Neutrophil (primary cell): Measurements from ENCODE around the gene NCOA1.

Experiments used
- H3K27ac ChIP-seq: fragments of 200-600 bp; sonication (generic); 2 replicates; pipeline ENCODE4 v1.5.1; 2016; ENCODE audit warnings: mild to moderate bottlenecking, moderate library complexity
- H3K27me3 ChIP-seq: fragments of 200-600 bp; sonication (generic); 2 replicates; pipeline ENCODE4 v1.6.0; 2016; ENCODE audit warnings: mild to moderate bottlenecking
- H3K36me3 ChIP-seq: fragments of 200-600 bp; sonication (generic); 2 replicates; pipeline ENCODE4 v1.5.1; 2017
- H3K4me1 ChIP-seq, 2 experiments: fragments of 200-600 bp in 1 of 2; sonication (generic) in 1 of 2; 1 replicate in 1 of 2; 2 replicates in 1 of 2; pipeline versions ENCODE4 v1.5.1 to v1.6.1; 2013 to 2016; ENCODE audit warnings: low read depth in 1 of 2, low read length in 1 of 2, mild to moderate bottlenecking in 1 of 2, moderate library complexity in 1 of 2; ENCODE audit not compliant: control insufficient read depth in 1 of 2, insufficient read depth in 1 of 2
- H3K4me3 ChIP-seq, 2 experiments: fragments of 200-600 bp in 1 of 2; sonication (generic) in 1 of 2; 1 replicate in 1 of 2; 2 replicates in 1 of 2; pipeline ENCODE4 v1.5.1; 2013 to 2016; ENCODE audit warnings: low read depth in 1 of 2, low read length in 1 of 2, mild to moderate bottlenecking in 1 of 2, moderate library complexity in 1 of 2
- H3K9me3 ChIP-seq: fragments of 200-600 bp; sonication (generic); 2 replicates; pipeline ENCODE4 v1.5.1; 2016
- CTCF ChIP-seq: fragments of 200-600 bp; sonication (generic); IDR thresholded peaks from 2 replicates; pipeline ENCODE4 v1.5.1; 2016; ENCODE audit warnings: antibody characterized with exemption

The NCOA1 gene

GRCh38 chr2:24691806-24692205 is 200.8 kb downstream of the NCOA1 start:
- Histone ChIP-seq H3K4me3 (no peak overlapping the region), H3K27ac (no peak overlapping the region), H3K27me3 (no peaks in the 10 kb centered on the region), H3K36me3 (peaks cover 41% of the 10 kb centered on the region), H3K4me1 (peaks cover 0 to 7% of the 10 kb centered on the region in 2 experiments), H3K9me3 (no peaks in the 10 kb centered on the region)
- TF ChIP-seq CTCF: no peak

- H3K27ac ChIP-seq: no peak overlapping the region
- no peak overlapping the region for H3K4me3 ChIP-seq
- TF ChIP-seq CTCF: no peak
- peaks cover 0 to 7% of the 10 kb centered on the region in 2 experiments for H3K4me1 ChIP-seq
- no peaks in the 10 kb centered on the region for H3K27me3 ChIP-seq
- H3K9me3 ChIP-seq: no peaks in the 10 kb centered on the region
- peaks cover 38% of the 10 kb centered on the region for H3K36me3 ChIP-seq
Measured at GRCh38 chr2:24697792-24698191, 206.7 kb downstream of the NCOA1 start.

- H3K9me3 ChIP-seq: no peaks in the 10 kb centered on the region
- H3K4me1 ChIP-seq: no peaks in the 10 kb centered on the region
- no peaks in the 10 kb centered on the region for H3K27me3 ChIP-seq
- peaks cover 48% of the 10 kb centered on the region for H3K36me3 ChIP-seq
- H3K27ac ChIP-seq: no peak overlapping the region
- TF ChIP-seq CTCF: no peak
- H3K4me3 ChIP-seq: no peak overlapping the region
Measured at GRCh38 chr2:24702800-24703199, 211.7 kb downstream of the NCOA1 start.

GRCh38 chr2:24704692-24705091 is 213.6 kb downstream of the NCOA1 start:
- H3K36me3 ChIP-seq: peaks cover 47% of the 10 kb centered on the region
- H3K27me3 ChIP-seq: no peaks in the 10 kb centered on the region
- H3K4me1 ChIP-seq: no peaks in the 10 kb centered on the region
- H3K9me3 ChIP-seq: no peaks in the 10 kb centered on the region
- TF ChIP-seq CTCF: no peak
- H3K4me3 ChIP-seq: no peak overlapping the region
- H3K27ac ChIP-seq: no peak overlapping the region

GRCh38 chr2:24707143-24707542 is 216.1 kb downstream of the NCOA1 start:
- Histone ChIP-seq H3K4me3 (no peak overlapping the region), H3K27me3 (no peaks in the 10 kb centered on the region), H3K9me3 (no peaks in the 10 kb centered on the region), H3K36me3 (peaks cover 67% of the 10 kb centered on the region), H3K27ac (no peak overlapping the region), H3K4me1 (no peaks in the 10 kb centered on the region)
- no peak for TF ChIP-seq CTCF
